ENCODE measurements around the gene PCNX4.

Gene PCNX4

DNA sequence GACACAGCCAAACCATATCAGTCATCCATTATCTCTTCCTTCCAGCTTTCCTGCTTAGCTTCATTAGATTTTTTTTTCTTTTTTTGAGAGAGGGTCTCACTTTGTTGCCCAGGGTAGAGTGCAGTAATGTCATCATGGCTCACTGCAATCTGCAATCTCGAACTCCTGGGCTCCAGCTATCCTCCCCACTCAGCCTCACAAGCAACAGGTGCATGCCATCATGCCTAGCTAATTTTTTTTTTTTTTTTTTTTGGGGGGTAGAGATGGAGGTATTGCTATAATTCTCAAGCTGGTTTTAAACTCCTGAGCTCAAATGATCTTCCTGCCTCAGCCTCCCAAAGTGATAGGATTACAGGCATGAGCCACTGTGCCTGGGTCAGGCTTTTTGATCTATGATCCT lies 119.0 kb downstream of the PCNX4 start:
- TF ChIP-seq, protein P1, sequence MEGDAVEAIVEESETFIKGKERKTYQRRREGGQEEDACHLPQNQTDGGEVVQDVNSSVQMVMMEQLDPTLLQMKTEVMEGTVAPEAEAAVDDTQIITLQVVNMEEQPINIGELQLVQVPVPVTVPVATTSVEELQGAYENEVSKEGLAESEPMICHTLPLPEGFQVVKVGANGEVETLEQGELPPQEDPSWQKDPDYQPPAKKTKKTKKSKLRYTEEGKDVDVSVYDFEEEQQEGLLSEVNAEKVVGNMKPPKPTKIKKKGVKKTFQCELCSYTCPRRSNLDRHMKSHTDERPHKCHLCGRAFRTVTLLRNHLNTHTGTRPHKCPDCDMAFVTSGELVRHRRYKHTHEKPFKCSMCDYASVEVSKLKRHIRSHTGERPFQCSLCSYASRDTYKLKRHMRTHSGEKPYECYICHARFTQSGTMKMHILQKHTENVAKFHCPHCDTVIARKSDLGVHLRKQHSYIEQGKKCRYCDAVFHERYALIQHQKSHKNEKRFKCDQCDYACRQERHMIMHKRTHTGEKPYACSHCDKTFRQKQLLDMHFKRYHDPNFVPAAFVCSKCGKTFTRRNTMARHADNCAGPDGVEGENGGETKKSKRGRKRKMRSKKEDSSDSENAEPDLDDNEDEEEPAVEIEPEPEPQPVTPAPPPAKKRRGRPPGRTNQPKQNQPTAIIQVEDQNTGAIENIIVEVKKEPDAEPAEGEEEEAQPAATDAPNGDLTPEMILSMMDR (conservative IDR thresholded peaks at IDR 0.05): no peak
- TF ChIP-seq ZFX (IDR thresholded peaks at IDR 0.05): no peak
- no peak overlapping the region for H3K27ac ChIP-seq

DNA sequence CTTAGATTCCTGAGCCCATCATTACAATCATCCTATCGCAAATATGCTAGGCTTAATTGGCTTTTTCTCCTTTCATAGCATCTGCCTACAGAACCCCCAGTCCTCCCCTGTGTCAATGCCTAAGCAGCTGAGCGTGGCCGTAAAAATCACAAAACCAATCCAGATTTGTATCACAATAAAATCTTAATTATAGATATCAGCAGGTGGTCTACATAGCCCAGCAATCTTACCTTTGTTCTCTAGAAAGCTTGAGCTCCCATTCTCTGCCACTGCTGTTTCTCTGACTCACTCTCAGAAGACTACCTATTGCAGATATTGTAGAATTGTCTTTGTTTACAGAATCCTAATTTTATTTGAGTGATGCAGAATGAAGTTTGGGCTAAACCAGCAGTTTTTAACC lies 119.4 kb downstream of the PCNX4 start:
- H3K27ac ChIP-seq: no peak overlapping the region
- no peak for TF ChIP-seq ZFX (IDR thresholded peaks at IDR 0.05)
- TF ChIP-seq, protein P1 (conservative IDR thresholded peaks at IDR 0.05): no peak

DNA sequence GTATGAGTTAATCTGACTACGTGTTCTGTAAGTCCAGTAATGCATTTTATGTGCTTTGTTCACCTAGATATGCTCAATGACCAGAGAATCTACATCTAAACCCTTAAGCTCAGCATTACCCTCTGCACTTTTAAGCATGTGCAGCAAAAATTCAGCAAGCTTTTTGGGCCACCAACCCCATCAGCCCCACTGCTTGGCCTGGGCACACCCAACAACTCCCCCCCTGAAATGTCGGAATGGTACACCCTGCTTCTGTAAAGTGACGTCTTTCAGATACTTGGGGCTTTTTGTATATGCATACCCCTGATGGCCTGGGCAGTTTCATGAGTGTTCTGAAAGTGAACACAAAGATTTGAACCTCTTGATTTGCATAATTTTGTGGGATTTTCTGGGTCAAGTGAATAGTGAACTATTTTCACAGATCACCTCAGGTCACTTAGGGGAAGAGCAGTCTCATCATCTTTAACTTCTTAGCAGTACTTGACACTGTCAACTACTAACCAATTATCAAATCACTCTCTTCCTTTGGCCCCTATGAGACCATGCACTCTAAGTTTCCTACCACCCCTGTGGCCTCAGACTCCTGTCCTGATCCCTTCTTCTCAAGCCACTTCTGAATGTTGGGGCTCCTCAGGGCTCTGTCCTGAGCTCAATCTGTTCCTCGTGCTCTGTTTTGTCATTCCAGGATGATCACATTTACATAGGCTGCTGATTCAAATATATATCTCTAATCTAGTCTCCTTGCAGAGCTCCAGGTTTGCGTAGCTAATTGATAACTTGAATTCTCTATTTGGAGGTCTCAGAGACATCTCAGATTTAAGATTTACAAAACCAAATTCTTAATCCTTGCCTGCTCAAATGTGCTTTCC lies 121.0 kb downstream of the PCNX4 start:
- TF ChIP-seq, protein P1 (conservative IDR thresholded peaks at IDR 0.05): no peak
- no peak for TF ChIP-seq ZFX (IDR thresholded peaks at IDR 0.05)
- H3K27ac ChIP-seq: no peak overlapping the region

DNA sequence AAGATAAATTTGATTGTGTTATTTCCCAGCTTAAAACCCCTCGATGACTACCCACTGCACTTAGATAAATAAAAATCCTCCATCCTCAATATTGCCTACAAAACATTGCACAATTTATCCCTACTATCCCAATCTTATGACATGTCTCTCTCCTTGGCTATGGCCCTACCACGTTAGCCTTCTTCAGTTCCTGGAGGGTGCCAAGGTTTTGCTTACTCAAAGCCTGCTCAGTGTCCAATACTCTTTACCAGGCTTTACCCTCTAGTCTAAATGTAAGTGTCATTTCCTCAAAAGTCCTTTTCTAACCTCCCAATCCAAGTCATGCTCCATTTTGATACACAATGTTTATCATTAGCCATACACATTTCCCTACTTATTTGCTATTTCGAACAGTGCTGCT lies 122.3 kb downstream of the PCNX4 start:
- no peak for TF ChIP-seq ZFX (IDR thresholded peaks at IDR 0.05)
- TF ChIP-seq, protein P1 (conservative IDR thresholded peaks at IDR 0.05): no peak
- H3K27ac ChIP-seq: no peak overlapping the region

DNA sequence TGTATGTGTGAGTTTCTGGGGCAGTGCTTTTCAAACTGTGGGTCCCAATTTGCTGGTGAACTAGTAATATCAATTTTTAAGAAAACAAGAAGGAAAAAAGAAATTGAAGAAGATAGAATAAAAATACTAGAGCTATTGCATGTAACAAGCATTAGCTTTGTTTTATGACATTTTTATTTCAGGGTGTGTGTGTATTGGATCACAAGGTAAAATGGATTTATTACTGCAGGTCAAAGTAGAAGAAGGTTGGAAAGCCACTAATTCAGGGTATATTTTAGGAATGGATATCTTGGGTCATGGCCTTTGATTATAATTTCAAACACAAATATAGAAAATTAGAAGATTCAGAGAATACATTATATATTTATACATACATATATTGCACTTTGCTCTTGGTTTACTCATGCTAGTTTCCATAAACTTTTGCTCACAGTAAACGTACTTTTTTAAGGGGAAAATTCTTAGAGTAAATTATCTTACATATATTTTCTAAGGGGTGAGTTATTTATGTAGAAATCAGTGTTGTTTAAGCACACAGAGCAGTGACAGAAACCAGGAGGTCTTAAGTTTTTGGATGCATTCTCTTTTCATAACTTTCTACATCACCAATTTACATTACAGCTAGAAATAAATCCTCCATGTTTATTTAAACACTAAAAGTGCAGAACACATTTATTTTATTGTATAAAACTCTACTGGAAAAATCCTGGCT lies 122.8 kb downstream of the PCNX4 start:
- no peak overlapping the region for H3K27ac ChIP-seq
- no peak for TF ChIP-seq ZFX (IDR thresholded peaks at IDR 0.05)
- TF ChIP-seq, protein P1 (conservative IDR thresholded peaks at IDR 0.05): no peak

DNA sequence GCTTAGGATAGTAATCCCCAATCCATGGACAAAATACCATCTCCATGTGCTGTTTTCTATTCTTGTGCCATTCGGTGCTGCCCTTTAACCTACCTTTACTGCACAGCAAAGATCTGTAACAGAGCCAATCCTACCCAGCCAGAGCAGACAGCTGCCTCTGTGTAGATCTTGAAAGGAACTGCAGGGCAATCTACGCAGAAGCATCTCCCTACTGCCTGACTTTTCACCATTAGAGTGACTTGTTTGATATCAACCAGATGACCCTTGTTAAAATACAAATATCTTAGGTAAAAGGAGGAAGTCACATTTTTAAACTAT lies 123.4 kb downstream of the PCNX4 start:
- H3K27ac ChIP-seq: no peak overlapping the region
- TF ChIP-seq, protein P1 (conservative IDR thresholded peaks at IDR 0.05): no peak
- TF ChIP-seq ZFX (IDR thresholded peaks at IDR 0.05): no peak

All from C4-2B (cell line).